ENCODE measurements around the gene FBXO47. TPM values are rescaled to one million over a fixed set of nuclear protein-coding genes. Genes with fewer than 3 reads are reported as not detected.
A peak's percentile ranks its signal among the peaks of the same experiment; 100 is the strongest.

FBXO47 gene
- total and polyA plus RNA-seq, 2 of the 13 experiments (the other 11 are each of a cell fraction or from before 2014, with no cell fraction given): not detected

- TF ChIP-seq AKNA (CRISPR knock-in tag; IDR thresholded peaks at IDR 0.05; ENCODE audit: borderline replicate concordance) (no peak), CSRNP1 (CRISPR knock-in tag; IDR thresholded peaks at IDR 0.05) (no peak), NFRKB (IDR thresholded peaks at IDR 0.05) (no peak), ZNF788 (CRISPR knock-in tag; IDR thresholded peaks at IDR 0.05; ENCODE audit: borderline replicate concordance) (no peak; the same call in 1 of the 2 replicates), ARID5B (CRISPR knock-in tag; IDR thresholded peaks at IDR 0.05) (peak; percentile 85), ZNF558 (CRISPR knock-in tag; IDR thresholded peaks at IDR 0.05; ENCODE audit: borderline replicate concordance) (no peak), BATF2 (CRISPR knock-in tag; IDR thresholded peaks at IDR 0.05) (no peak), SP140L (CRISPR knock-in tag; IDR thresholded peaks at IDR 0.05; ENCODE audit: borderline replicate concordance) (no peak), ZNF362 (CRISPR knock-in tag; IDR thresholded peaks at IDR 0.05; ENCODE audit: borderline replicate concordance) (no peak), KLF16 (CRISPR knock-in tag; IDR thresholded peaks at IDR 0.05) (peak in 1 of 2 experiments; percentile 46; a peak in 1 of 4 replicates), NFKBIZ (CRISPR knock-in tag; IDR thresholded peaks at IDR 0.05) (0 out of 2 replicates have a peak, but pooled peaks have one; percentile 43), POLR2G (IDR thresholded peaks at IDR 0.05; ENCODE audit: low read depth, low read length) (0 out of 2 replicates have a peak, but pooled peaks have one; percentile 32), ZSCAN20 (CRISPR knock-in tag; IDR thresholded peaks at IDR 0.05; ENCODE audit: borderline replicate concordance) (no peak), SNRNP70 (IDR thresholded peaks at IDR 0.05; ENCODE audit: low read depth, low read length) (no peak)
These were observed 52.2 kb downstream of the FBXO47 start (continued) for GRCh38 chr17:38914741-38915638.

Measured in HepG2 (cell line).